Keratinocyte (primary cell): Measurements from ENCODE around the gene SELENBP1. TPM values are rescaled to one million over a fixed set of nuclear protein-coding genes. Genes with fewer than 3 reads are reported as not detected.

ENCODE experiments used
- DNase-seq: peaks from one replicate; pipeline ENCODE4 v3.0.0-alpha.2; 2011; ENCODE audit warnings: low read depth, missing footprints, low spot score
- FAIRE-seq: peaks from 2 replicates; lab custom pipeline; 2011; peaks lifted over from hg19 to GRCh38; lab: Jason Lieb, UNC
- H2AFZ ChIP-seq: 2 replicates; pipeline ENCODE4 v1.6.0; 2012; ENCODE audit warnings: low read length, control low read depth, inconsistent platforms; ENCODE audit not compliant: control insufficient read depth
- H3K27ac ChIP-seq: 2 replicates; pipeline ENCODE4 v1.5.1; 2011; ENCODE audit warnings: low read length; ENCODE audit not compliant: control insufficient read depth, insufficient read depth
- H3K27me3 ChIP-seq: 3 replicates; pipeline ENCODE4 v1.6.0; 2011; ENCODE audit warnings: low read length; ENCODE audit not compliant: control insufficient read depth, insufficient read depth; ENCODE audit errors: extremely low read depth
- H3K36me3 ChIP-seq, 2 experiments: 2 replicates in 1 of 2; 3 replicates in 1 of 2; pipeline ENCODE4 v1.5.1; 2011; ENCODE audit warnings: low read length in 2 of 2, mild to moderate bottlenecking in 1 of 2; ENCODE audit not compliant: control insufficient read depth in 2 of 2, insufficient read depth in 2 of 2; ENCODE audit errors: extremely low read depth in 1 of 2
- H3K4me1 ChIP-seq: 3 replicates; pipeline ENCODE4 v1.5.1; 2011; ENCODE audit warnings: low read length; ENCODE audit not compliant: control insufficient read depth, insufficient read depth; ENCODE audit errors: extremely low read depth
- H3K4me2 ChIP-seq: 3 replicates; pipeline ENCODE4 v1.6.0; 2011; ENCODE audit warnings: low read depth, low read length; ENCODE audit not compliant: control insufficient read depth, insufficient read depth; ENCODE audit errors: extremely low read depth
- H3K4me3 ChIP-seq, 3 experiments: fragments of 200-600 bp in 1 of 3; sonication (generic) in 1 of 3; 2 replicates in 2 of 3; 3 replicates in 1 of 3; pipeline ENCODE4 v1.5.1; 2011 to 2016; ENCODE audit warnings: low read length in 3 of 3, mild to moderate bottlenecking in 3 of 3, control low read depth in 2 of 3, inconsistent platforms in 1 of 3, low read depth in 1 of 3, mixed read lengths in 1 of 3, mixed run types in 1 of 3, moderate library complexity in 1 of 3; ENCODE audit not compliant: control insufficient read depth in 2 of 3, insufficient read depth in 2 of 3; ENCODE audit errors: extremely low read depth in 1 of 3
- H3K79me2 ChIP-seq: 2 replicates; pipeline ENCODE4 v1.6.0; 2012; ENCODE audit warnings: low read length; ENCODE audit not compliant: control insufficient read depth, insufficient read depth
- H3K9ac ChIP-seq: 3 replicates; pipeline ENCODE4 v1.6.0; 2011; ENCODE audit warnings: low read length; ENCODE audit not compliant: control insufficient read depth, insufficient read depth; ENCODE audit errors: extremely low read depth
- H3K9me1 ChIP-seq: 3 replicates; pipeline ENCODE4 v1.6.0; 2011; ENCODE audit warnings: low read length; ENCODE audit not compliant: control insufficient read depth, insufficient read depth; ENCODE audit errors: extremely low read depth
- H3K9me3 ChIP-seq: 2 replicates; pipeline ENCODE4 v1.5.1; 2012; ENCODE audit warnings: low read depth, low read length; ENCODE audit not compliant: control insufficient read depth
- H4K20me1 ChIP-seq: 3 replicates; pipeline ENCODE4 v1.6.0; 2011; ENCODE audit warnings: low read length; ENCODE audit not compliant: control insufficient read depth, insufficient read depth; ENCODE audit errors: extremely low read depth
- EZH2 ChIP-seq: IDR thresholded peaks from one replicate; pipeline ENCODE4 v1.6.1; 2012; ENCODE audit warnings: inconsistent platforms, mild to moderate bottlenecking, low read length, moderate library complexity
- dilution Hi-C: fragments of 300-500 bp; cut with MboI; formaldehyde crosslinking; loops from one replicate; pipeline ENCODE4 v1.7.0; 2020; ENCODE audit warnings: low sequenced_read_pairs; ENCODE audit not compliant: extremely low pct_ligation_motif_present
- polyA plus RNA-seq, 5 experiments: library from polyadenylated mRNA; depleted of rRNA in 3 of 5; stranded (reverse) in 3 of 5; stranded (forward) in 1 of 5; unstranded in 1 of 5; fragments of >200 nt; gene quantifications; 1 replicate in 1 of 5; 2 replicates in 3 of 5; 3 replicates in 1 of 5; pipeline versions ENCODE4 v1.2.1 to v1.2.3, GENCODE V29; 2011 to 2012; ENCODE audit warnings: missing spikeins in 2 of 5, low read depth in 1 of 5, low replicate concordance in 1 of 5
- TF ChIP-seq, protein P1 (sequence below), 3 experiments: IDR thresholded peaks in 1 of 3; conservative IDR thresholded peaks in 1 of 3; optimal IDR thresholded peaks in 1 of 3; 2 replicates in 2 of 3; 3 replicates in 1 of 3; pipeline versions ENCODE3 to v1.5.1; 2011; ENCODE audit warnings: low read length in 3 of 3, mild to moderate bottlenecking in 3 of 3, moderate library complexity in 2 of 3, control low read depth in 1 of 3, inconsistent platforms in 1 of 3; ENCODE audit not compliant: insufficient read depth in 2 of 3; ENCODE audit errors: extremely low read depth in 1 of 3

Gene SELENBP1
- polyA plus RNA-seq, 1 donor (not counting 4 experiments of a cell fraction or from before 2014, with no cell fraction given), result 3.0 TPM

DNA sequence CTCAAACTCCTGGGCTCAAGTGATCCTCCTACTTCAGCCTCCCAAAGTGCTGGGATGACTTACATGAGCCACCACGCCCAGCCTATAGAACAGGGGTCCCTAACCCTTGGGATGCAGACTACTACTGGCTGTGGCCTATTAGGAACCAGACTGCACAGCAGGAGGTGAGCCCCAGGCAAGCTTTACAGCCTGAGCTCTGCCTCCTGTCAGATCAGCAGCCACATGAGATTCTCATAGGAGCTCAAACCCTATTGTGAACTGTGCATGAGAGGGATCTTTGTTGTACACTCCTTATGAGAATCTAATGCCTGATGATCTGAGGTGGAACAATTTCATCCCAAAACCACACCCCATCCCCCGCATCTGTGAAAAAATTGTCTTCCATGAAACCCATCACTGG is 13.5 kb upstream of the SELENBP1 start:
- DNase-seq, result no peak
- no peak for FAIRE-seq
- Histone ChIP-seq H3K79me2 (no peaks in the 10 kb centered on the region), H3K27me3 (no peaks in the 10 kb centered on the region), H3K9me3 (no peaks in the 10 kb centered on the region), H3K4me3 (no peak overlapping the region), H3K4me2 (no peak overlapping the region), H2AFZ (no peak overlapping the region), H3K36me3 (no peaks in the 10 kb centered on the region), H3K9ac (no peak overlapping the region), H3K27ac (no peak overlapping the region), H4K20me1 (no peaks in the 10 kb centered on the region), H3K4me1 (no peaks in the 10 kb centered on the region), H3K9me1 (no peaks in the 10 kb centered on the region)
- dilution Hi-C loops, result no loop called here
- TF ChIP-seq EZH2, result no peak
- TF ChIP-seq, protein P1, sequence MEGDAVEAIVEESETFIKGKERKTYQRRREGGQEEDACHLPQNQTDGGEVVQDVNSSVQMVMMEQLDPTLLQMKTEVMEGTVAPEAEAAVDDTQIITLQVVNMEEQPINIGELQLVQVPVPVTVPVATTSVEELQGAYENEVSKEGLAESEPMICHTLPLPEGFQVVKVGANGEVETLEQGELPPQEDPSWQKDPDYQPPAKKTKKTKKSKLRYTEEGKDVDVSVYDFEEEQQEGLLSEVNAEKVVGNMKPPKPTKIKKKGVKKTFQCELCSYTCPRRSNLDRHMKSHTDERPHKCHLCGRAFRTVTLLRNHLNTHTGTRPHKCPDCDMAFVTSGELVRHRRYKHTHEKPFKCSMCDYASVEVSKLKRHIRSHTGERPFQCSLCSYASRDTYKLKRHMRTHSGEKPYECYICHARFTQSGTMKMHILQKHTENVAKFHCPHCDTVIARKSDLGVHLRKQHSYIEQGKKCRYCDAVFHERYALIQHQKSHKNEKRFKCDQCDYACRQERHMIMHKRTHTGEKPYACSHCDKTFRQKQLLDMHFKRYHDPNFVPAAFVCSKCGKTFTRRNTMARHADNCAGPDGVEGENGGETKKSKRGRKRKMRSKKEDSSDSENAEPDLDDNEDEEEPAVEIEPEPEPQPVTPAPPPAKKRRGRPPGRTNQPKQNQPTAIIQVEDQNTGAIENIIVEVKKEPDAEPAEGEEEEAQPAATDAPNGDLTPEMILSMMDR (optimal IDR thresholded peaks at IDR 0.05 in 1 of 3, IDR thresholded peaks at IDR 0.05 in 1 of 3, conservative IDR thresholded peaks at IDR 0.05 in 1 of 3; ENCODE audit: extremely low read depth in 1 of 3, insufficient read depth in 2 of 3, low read length in 3 of 3), result no peak

DNA sequence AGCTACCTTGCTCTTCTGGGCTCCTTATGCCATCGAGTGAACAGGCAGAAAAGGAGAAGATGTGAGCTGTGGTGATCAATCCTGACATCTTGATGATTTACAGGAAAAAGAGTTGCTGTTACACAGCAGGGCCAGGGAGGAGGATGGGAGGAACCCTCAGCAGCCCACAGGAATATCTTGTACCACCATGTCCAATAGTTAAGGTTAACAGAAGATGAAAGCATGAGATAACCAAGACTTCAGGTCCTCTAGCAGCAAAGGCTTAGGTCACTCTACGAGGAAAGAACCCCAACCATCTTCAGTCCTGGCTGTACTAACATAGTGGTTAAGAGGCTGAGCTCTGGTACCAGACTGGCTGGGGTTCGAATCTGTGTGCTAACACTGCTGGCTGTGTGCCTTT is 12.1 kb upstream of the SELENBP1 start:
- H3K4me2 ChIP-seq, result no peak overlapping the region
- FAIRE-seq (no peak), DNase-seq (no peak)
- no peaks in the 10 kb centered on the region for H4K20me1 ChIP-seq
- no peaks in the 10 kb centered on the region for H3K27me3 ChIP-seq
- H3K9me3 ChIP-seq, result no peaks in the 10 kb centered on the region
- dilution Hi-C loops, result no loop called here
- no peak overlapping the region for H3K4me3 ChIP-seq
- H3K79me2 ChIP-seq, result no peaks in the 10 kb centered on the region
- H3K9me1 ChIP-seq, result no peaks in the 10 kb centered on the region
- H3K4me1 ChIP-seq, result no peaks in the 10 kb centered on the region
- no peak overlapping the region for H3K9ac ChIP-seq
- no peak overlapping the region for H3K27ac ChIP-seq
- H3K36me3 ChIP-seq, result no peaks in the 10 kb centered on the region
- no peak overlapping the region for H2AFZ ChIP-seq
- TF ChIP-seq, protein P1 (optimal IDR thresholded peaks at IDR 0.05 in 1 of 3, IDR thresholded peaks at IDR 0.05 in 1 of 3, conservative IDR thresholded peaks at IDR 0.05 in 1 of 3; ENCODE audit: extremely low read depth in 1 of 3, insufficient read depth in 2 of 3, low read length in 3 of 3), result no peak
- no peak for TF ChIP-seq EZH2
